IPS-18c (cell line): ENCODE data around the gene SCG5.

Source experiments
- H3K4me3 ChIP-seq: 2 replicates; pipeline ENCODE4 v1.7.0; 2013; ENCODE audit warnings: low read depth, mild to moderate bottlenecking, low read length, moderate library complexity; ENCODE audit not compliant: insufficient read depth
- H3K9me3 ChIP-seq: one replicate; pipeline ENCODE4 v1.6.1; 2013; ENCODE audit warnings: mild to moderate bottlenecking, low read length, moderate library complexity; ENCODE audit not compliant: control insufficient read depth, insufficient read depth

The SCG5 gene

DNA sequence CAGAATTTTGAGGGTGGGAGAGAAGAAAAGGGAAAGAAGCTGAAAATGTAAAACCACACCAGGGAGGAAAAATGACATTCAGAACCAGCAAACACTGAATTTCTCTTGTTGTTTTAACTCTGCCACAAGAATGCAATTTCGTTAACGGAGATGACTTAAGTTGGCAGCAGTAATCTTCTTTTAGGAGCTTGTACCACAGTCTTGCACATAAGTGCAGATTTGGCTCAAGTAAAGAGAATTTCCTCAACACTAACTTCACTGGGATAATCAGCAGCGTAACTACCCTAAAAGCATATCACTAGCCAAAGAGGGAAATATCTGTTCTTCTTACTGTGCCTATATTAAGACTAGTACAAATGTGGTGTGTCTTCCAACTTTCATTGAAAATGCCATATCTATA is 91.8 kb downstream of the SCG5 start:
- Histone ChIP-seq H3K9me3 (no peaks in the 10 kb centered on the region), H3K4me3 (no peak overlapping the region)

DNA sequence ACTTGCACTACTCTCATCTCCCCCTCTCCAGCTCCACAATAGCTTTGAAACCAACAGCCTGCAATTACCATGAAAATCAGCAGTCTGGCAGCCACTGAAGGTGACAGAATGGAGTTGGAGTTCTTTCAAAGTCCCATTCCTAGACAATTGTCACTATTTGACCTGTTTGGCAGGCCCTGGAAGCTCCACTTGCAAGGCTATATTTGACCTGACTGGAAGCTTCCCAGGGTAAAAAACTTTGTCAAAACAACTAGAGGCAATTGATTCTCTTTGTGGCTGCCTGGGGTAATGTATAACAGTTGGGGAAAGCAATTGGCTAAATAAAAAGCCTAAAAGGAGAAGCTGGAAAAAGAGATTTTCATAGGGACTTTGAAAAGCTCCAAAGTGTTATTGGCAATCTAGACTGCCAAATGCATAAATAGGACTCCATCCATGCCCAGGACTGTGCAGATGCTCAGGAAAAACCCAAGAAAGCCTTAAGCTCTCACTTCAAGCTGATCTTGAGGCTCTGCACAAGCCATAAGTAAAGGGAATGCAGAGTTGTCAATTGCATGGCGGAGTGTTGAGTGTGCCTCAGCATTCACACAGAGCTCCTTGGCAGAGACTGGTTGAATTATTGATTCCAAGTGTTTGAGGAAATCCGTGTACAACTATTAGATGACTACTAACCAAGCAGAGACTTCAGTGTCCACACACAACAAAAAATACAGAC is 94.6 kb downstream of the SCG5 start:
- Histone ChIP-seq H3K4me3 (no peak overlapping the region), H3K9me3 (no peaks in the 10 kb centered on the region)

DNA sequence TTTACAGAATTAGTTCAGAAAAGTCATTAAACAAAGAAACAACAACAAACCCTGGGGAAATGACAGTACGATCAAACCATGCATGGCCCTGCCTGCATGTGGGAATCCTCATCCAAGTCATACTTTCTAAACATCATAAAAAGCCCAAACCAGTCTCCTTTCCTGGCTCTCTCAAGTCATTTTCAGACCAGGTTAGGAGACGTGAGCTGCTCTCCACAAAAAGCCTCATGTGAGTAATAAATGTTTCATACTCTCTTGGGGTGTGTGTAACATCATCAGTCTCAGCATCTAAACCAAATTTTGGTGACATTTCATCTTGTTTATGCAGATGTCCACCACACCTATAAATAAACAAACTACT is 95.2 kb downstream of the SCG5 start:
- H3K4me3 ChIP-seq = no peak overlapping the region
- no peaks in the 10 kb centered on the region for H3K9me3 ChIP-seq

DNA sequence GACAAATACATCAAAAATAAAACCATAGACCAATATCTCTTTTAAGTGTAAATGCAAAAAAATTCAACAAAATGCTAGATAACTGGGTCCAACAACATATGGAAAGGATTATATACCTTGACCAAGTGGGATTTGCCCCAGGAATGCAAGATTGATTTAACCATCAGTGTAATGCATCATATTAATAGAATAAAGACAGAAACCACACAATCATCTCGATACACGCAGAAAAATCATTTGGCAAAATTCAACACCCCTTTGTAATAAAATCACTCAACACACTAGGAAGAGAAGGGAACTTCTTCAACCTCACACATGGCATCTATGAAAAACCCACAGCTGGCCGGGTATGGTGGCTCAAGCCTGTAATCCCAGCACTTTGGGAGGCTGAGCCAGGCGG is 95.8 kb downstream of the SCG5 start:
- H3K4me3 ChIP-seq = no peak overlapping the region
- H3K9me3 ChIP-seq = no peaks in the 10 kb centered on the region

DNA sequence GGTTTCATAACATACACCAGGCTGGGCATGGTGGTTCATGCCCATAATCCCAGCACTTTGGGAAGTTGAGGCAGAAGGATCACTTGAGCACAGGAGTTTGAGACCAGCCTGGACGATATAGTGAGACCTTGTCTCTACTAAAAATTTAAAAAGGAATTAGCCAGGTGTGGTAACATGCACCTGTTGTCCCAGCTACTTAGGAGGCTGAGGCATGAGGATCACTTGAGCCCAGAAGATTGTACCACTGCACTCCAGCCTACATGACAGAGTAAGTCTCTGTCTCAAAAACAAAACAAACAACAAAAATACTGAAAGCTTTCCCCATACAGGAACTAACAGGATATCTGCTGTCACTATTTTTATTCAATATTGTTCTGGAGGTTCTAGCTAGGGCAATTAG is 97.2 kb downstream of the SCG5 start:
- Histone ChIP-seq H3K9me3 (no peaks in the 10 kb centered on the region), H3K4me3 (no peak overlapping the region)

DNA sequence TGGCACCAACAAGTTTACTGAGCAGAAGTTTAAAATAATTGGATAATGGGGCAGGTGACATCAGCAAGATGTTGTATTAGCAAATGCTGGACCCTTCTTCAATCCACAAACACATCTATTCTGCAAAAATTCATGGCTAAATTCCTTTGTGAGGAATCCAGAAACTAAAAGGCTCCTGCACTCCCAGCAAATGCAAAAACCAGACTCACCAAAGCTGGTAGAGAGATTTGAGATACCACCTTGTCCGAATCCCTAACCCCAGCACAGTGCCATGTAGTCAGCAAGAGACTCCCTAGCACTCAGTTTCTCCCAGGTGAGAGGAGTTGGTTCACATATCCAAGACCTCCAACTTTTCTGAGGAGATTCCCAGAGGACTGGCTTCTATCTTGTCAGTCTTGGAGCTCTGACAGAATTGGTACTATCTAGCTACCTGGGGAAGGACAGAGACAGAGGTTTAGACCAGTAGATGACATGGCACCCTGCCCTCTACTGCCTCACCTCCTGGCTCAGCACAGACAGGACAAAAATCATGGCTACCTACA is 98.1 kb downstream of the SCG5 start:
- Histone ChIP-seq H3K9me3 (no peaks in the 10 kb centered on the region), H3K4me3 (no peak overlapping the region)

DNA sequence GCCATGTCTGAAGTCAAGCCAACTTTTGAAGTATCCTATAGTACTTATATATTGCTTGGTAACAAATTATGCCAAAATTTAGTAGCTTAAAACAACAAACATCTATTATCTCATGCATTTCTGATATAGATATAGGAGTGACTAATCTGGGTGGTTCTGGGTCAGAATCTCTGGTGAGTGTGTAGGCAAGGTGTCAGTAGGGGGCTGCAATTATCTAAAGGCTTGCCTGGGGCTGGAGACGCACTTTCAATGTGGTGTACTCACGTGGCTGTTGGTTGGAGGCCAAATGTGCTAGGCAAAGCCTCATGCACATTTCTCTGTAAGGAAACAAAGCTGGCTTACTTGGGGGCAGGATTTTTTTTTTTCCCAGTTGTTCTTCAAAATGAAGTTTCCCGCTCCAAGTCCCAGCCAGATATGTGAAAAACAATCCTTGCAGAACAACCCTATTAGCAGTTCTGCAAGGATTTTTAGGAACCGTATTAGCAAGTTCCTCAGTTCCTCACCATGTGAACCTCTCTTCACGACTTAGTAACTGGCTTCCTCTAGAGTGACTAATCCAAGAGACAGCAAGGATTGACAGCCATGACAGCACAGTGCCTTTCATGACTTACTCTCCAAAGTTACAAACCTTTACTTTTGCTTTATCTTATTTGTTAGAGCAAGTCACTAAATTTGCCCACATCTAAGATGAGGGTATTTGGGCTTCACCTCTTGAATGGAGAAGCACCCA is 102.1 kb downstream of the SCG5 start:
- Histone ChIP-seq H3K9me3 (no peaks in the 10 kb centered on the region), H3K4me3 (no peak overlapping the region)

DNA sequence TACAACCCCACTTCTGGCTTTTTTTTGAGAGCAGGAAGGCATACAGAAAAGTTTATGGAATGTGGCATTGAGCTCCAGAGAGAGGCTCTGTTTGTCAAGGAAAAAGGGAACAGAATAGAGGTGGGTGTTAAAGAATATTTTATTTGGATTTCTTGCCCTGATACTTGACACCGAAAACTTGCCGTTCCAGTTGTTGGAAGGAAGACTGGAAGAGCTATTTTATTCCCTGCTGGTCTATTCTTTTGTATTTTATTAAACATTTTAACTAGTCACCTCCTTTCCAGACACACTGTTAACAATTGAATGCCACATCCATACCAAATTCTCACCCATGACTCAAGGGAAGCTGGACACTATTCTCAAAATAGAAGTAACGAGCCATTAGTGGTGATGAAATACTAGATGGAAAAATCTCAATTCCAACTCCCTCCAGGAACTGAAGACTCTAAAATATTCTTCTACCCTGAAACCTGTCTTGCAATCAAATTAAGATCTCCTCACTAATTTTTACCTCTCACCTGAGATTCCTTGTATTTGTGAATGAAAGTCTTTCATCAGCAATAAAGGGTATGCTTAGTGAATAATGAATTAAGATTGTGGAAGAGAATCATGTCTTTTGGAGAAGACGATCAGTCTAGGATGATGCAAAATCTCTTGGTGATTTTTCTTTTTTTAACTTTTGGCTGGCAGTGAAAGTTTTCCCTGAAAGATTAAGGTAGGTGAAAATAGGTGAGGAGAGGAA is 104.8 kb downstream of the SCG5 start:
- Histone ChIP-seq H3K4me3 (no peak overlapping the region), H3K9me3 (no peaks in the 10 kb centered on the region)
